HG03103 (cell line): ENCODE data around the gene WDR1.

ENCODE experiments used
- ATAC-seq: cut with Tn5 transposase; IDR thresholded peaks from one replicate; pipeline ENCODE4 v1.9.1; 2021; ENCODE audit warnings: low read depth; ENCODE audit not compliant: unreplicated experiment

Gene WDR1

DNA sequence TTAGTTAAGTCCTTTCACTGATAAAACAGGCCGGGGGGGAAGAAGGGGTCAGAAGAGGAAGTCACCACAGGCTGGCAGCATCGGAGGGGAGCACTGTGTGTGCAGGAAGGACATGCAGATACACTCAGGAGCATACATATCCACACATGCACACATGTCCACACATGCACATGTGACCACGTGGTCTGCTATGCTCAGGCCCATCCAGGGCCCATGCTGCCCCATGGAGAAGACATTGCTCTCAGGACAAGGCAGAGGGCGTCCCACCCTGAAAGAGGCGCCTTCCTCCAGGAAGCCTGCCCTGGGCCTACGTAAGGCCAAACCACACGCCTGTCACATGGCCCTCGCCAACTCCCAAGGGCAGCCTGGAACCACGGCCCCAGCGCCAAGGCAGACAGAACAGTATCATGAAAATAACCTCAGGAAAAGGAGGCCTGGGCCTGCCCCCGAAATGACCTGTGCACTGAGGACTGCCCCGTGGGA lies 15.8 kb downstream of the WDR1 start:
- ATAC-seq, result no peak

- ATAC-seq, result no peak
Measured at GRCh38 chr4:10099499-10100325, 16.9 kb downstream of the WDR1 start.

GRCh38 chr4:10098780-10099160 lies 17.8 kb downstream of the WDR1 start:
- no peak for ATAC-seq

GRCh38 chr4:10097906-10098779 lies 18.5 kb downstream of the WDR1 start:
- no peak for ATAC-seq

DNA sequence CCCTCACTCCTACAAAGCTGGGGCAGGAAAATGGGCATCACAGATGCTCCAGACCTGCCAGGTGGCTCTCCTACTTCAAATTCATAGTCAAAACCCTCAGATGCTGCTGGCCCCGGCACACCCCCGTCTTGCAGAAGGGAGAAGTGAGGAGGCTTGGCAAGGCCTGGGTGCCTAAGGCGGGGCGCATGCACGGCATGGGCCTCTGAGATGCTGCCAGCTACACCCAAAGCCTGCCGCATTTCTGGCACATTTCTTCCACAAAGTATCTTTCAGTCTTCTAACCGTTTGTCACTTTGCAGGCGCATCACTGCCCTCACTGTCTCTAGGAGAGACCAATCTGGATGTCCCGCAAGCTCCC lies 19.6 kb downstream of the WDR1 start:
- ATAC-seq, result no peak

- peak; percentile 77 for ATAC-seq
Measured at GRCh38 chr4:10096201-10096977, 20.2 kb downstream of the WDR1 start.

- ATAC-seq, result no peak
Measured at GRCh38 chr4:10095296-10095991, 21.2 kb downstream of the WDR1 start.

- no peak for ATAC-seq
Measured at GRCh38 chr4:10094841-10095240, 21.8 kb downstream of the WDR1 start.

DNA sequence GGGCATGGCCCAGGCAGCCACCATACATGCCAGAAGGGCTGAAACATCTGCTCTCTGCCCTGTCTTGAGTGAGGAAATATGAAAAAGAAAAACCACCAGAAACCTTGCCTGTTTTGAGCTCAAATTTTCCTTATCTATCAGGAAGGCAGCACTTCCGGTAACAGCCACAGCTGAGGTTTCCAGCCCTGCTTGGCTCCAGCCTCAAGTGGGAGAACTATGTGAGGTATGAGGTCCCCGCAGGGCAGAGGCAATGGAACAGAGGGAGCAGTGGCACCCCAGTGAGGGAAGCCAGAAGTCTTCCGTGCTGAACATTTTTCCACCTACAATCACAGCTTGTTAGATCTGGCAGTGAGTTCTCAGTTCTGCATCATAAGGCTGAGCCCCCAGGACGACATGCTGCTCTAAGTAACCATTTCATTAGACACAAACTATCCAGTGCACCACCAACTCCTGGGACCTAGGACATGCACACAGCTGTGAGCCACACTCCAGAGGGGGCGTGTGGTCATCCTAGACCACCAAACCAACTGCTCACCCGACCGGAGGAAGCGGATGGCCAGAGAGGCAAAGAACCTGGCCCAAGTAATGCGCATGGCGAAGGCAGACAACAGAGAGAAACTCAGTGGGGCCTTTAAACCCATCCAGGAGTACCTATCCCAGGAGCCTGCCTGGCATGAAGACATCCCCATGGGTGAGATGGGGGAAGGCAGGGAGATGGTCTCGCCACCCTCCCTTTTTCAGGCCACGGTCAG lies 22.6 kb downstream of the WDR1 start:
- no peak for ATAC-seq

DNA sequence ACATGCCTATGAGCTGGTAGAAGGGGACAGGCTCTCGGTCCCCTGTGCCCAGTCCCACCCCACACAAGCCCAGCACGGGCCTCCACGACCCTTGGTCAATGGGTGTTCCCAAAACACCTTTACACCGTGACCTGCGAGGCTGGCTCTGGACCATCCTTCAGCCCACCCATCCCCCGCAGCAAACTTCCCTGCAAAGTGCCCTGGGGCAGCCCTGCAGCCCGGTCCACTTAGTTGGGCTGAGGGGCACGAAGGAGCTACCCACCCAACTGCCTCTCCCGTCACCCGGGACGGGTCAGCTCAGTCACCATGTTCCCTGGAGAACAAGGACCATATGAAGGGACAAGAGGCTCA lies 23.4 kb downstream of the WDR1 start:
- no peak for ATAC-seq

DNA sequence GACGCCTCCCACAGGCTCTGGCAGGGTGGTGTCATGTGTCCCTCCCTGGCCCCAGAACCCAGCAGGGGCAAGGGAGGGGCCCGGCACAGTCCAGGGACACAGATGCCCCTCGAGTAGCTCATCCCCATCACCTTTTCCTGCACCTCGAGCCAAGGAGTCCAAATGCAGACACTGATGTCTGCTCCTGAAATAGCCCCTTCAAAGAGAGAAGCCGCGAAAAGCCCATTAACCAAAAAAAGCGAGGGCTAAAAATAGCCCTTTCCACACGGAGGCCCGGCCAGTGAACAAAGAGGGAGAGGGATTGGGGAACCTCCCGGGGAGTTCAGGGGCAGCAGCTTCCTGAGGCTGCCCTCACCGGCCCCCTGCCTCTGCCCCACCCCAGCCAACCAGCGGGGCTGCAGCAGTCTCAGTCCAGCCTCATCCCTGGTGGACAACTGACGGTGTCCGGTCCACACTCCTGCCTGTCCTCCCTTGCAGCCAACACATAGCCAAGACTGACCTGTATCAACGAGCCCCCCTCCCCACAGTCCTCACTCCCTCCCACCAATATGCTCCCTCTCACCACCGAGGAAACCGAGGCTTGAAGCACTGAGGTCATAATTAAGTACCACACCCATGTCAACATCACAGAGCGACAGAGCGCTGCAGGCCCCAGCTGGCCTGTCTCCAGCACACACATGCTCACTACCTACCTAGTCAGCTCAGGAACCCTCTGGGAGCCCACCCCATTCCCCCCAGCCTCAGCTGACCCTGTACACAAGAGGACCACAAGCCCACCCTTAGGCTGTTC lies 23.9 kb downstream of the WDR1 start:
- no peak for ATAC-seq

DNA sequence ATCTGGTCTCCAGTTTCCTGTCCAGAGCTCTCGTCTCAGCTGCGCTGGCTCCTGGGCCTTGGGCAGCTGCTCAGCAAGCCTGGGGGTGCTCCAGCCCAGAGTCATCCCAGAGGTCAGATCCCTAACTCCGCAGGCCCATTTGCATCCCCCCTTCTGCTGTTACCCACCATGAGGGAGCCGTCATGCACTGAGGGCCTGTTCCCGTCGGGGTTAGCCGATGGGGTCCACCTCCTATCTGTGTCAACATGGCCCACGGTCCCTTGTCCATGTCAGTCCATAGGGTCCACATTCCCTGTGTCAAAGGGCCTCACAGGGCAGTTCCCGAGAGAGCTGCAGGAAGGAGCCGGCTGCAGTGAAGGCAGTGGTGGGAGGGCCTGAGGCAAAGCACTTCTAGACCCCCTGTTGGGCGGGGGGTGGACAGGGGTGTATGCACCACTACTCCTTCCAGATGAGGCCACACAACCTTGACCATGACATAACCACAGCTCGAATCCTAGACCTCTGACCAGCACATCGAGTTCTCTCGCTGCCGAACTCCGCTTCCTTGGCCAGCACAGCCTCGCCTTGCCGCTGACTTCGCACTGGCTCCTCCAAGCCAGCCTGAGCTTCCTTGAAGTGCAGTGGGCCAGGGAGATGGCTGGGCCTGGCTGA lies 24.9 kb downstream of the WDR1 start:
- ATAC-seq, result no peak

- no peak for ATAC-seq
Measured at GRCh38 chr4:10090467-10091250, 25.9 kb downstream of the WDR1 start.

DNA sequence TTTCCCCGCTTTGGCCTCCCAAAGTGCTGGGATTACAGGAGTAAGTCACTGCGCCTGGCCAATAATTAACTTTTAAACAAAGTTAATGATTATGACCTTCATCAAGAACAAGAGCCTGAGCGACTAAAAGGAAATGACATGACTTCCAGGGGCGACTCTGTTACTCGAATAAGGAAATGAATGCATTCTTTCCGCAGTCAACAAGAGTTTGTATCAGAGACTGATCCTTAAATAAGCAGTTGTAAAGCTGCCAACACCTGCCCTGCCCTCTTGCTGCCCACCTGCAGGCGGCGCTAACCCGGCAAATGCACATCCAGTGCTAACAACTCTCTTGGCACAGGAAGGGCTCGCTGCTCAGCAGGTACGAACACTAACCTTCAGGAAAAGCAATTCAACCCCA lies 27.3 kb downstream of the WDR1 start:
- ATAC-seq, result no peak

DNA sequence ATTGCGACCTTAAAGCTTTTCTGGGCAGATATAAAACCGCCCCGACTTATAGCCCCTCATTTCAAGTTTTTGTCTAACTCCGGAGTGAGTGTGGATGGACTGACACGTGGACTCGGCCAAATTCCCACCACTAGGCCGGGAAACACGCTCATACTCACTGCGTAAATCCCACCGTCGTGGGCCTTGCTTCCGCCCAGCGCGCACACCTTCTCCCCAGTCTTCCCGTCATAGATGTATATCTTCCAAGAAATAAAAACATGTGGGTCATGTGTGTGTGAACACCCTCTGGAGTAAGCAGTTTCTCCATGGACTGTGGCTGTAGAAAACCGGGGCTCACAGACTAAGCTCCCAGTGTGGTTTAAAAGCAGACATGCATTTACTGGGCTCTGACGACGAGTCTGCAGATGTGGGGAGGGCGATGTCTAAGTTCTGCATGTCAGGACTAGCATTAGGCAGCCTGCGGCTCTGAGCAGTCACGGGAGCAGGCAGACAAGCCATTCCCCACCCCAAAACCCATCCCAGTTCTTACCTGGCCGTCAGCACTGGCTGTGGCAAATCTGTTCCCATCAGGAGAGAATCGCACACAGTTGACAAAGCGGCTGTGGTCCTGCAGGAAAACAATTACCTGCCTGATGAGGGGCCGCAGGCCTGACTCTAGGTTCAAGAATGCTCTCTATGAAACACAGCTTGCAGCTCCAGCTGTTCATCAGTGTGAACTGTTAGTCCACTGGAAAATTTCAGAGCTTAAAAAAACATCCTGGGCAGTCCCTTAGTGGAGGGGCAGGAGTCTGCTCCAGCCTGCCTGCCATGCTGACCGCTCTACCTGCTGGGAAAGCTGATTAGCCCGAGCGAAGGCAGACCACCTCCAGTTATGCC lies 28.2 kb downstream of the WDR1 start:
- ATAC-seq, result no peak

DNA sequence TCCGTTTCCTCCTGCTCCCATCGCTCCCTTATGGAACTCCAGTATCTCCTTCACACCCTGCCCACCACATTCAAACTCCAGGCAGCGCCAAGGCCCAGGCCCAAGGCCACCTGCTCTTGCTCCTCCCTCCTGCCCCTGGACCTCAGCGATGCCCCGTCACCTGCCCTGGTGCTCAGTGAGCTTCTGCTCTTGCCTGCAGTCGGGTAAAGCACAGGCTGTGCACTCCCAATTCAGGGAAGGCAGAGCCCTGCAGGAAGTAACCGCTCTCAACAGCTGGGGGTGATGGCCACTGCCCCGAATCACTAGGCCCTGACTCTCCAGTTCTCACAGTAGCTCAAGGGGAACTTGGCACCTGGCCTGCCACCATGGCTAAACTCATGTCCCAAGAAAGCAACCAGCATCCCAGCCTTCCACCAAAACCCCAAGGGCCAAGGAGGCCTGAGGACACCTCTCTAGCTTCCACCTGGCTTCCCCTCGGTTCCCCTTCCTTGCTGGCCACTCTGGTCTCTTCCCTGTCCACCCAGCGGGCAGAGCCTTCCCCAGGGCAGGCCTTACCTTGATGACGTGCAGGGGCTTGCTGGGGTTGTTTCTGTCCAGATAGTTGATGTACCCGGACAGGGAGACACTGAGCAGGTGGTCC lies 29.3 kb downstream of the WDR1 start:
- no peak for ATAC-seq
